ENCODE measurements around the gene FAM111B. TPM values are rescaled to one million over a fixed set of nuclear protein-coding genes. Genes with fewer than 3 reads are reported as not detected.

FAM111B gene
- polyA plus RNA-seq, 1 donor (not counting 4 experiments of a cell fraction or from before 2014, with no cell fraction given): 5.3 TPM

DNA sequence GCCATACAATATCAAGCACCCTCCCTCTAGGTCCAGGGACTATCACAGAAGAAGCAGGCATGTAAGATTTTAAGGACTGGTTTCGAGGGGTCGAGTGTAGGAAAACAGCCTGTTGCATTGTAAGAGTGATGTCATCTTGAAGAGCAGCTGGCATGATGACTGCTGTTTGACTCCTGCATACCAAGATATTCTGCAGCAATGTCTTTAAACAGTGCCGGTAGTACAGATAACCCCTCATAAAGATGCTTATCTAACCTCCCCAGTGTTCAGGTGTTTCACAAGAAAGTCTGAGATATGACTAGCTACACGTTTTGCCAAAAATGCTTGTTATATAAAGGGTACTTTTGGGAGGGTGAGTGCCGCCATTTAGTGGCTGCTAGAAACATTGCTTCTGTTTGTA, 47.6 kb downstream of the FAM111B start:
- H3K27ac ChIP-seq (ENCODE audit: control insufficient read depth, insufficient read depth, low read length): no peak overlapping the region
- no peaks in the 10 kb centered on the region for H3K27me3 ChIP-seq (ENCODE audit: control insufficient read depth, extremely low read depth, insufficient read depth, low read length)
- no peak for TF ChIP-seq EZH2 (IDR thresholded peaks at IDR 0.05; ENCODE audit: low read length)
- TF ChIP-seq CTCF (optimal IDR thresholded peaks at IDR 0.05 in 1 of 3, IDR thresholded peaks at IDR 0.05 in 1 of 3, conservative IDR thresholded peaks at IDR 0.05 in 1 of 3; ENCODE audit: extremely low read depth in 1 of 3, insufficient read depth in 2 of 3, low read length in 3 of 3): no peak
- peaks cover 0 to 3% of the 10 kb centered on the region in 2 experiments for H3K36me3 ChIP-seq (ENCODE audit: control insufficient read depth in 2 of 2, extremely low read depth in 1 of 2, insufficient read depth in 2 of 2, low read length in 2 of 2)
- no peaks in the 10 kb centered on the region for H3K9me1 ChIP-seq (ENCODE audit: control insufficient read depth, extremely low read depth, insufficient read depth, low read length)
- H2AFZ ChIP-seq (ENCODE audit: control insufficient read depth, low read length): no peak overlapping the region
- DNase-seq (ENCODE audit: low read depth, low spot score) (no peak), FAIRE-seq (no peak)
- no peaks in the 10 kb centered on the region for H3K4me1 ChIP-seq (ENCODE audit: control insufficient read depth, extremely low read depth, insufficient read depth, low read length)
- no peaks in the 10 kb centered on the region for H4K20me1 ChIP-seq (ENCODE audit: control insufficient read depth, extremely low read depth, insufficient read depth, low read length)
- dilution Hi-C loops (cut with MboI; ENCODE audit: extremely low pct_ligation_motif_present, low sequenced_read_pairs): loop anchor here (10.0 kb wide), 1 partner anchor 550 kb away; no protein-coding TSS in a partner anchor
- H3K9me3 ChIP-seq (ENCODE audit: control insufficient read depth, low read depth, low read length): no peaks in the 10 kb centered on the region
- H3K79me2 ChIP-seq (ENCODE audit: control insufficient read depth, insufficient read depth, low read length): no peaks in the 10 kb centered on the region
- no peak overlapping the region for H3K9ac ChIP-seq (ENCODE audit: control insufficient read depth, extremely low read depth, insufficient read depth, low read length)
- H3K4me3 ChIP-seq (ENCODE audit: control insufficient read depth in 2 of 3, extremely low read depth in 1 of 3, insufficient read depth in 2 of 3, low read depth in 1 of 3, low read length in 3 of 3): no peak overlapping the region
- H3K4me2 ChIP-seq (ENCODE audit: control insufficient read depth, extremely low read depth, insufficient read depth, low read depth, low read length): no peak overlapping the region

DNA sequence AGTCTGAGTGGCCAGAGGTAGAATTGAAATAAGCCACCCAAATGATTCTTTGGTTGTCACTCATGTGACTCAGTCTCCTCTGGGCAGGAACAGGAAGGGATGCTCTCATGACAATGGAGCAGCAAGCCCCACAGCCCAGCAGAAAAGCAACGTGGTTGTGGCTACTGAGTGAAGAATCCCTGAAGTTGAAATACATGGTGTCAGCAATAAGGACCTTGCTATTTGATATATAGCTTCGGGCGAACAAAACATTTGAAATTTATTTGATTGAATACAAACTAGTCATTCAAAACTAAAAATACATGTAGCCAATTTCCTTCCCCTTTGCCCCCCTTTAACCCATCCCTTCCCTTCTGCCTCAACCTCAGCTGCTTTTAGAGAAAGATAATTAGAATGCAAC, 50.4 kb downstream of the FAM111B start:
- dilution Hi-C loops (cut with MboI; ENCODE audit: extremely low pct_ligation_motif_present, low sequenced_read_pairs): loop anchor here (10.0 kb wide), 1 partner anchor 553 kb away; no protein-coding TSS in a partner anchor
- no peak overlapping the region for H3K4me3 ChIP-seq (ENCODE audit: control insufficient read depth in 2 of 3, extremely low read depth in 1 of 3, insufficient read depth in 2 of 3, low read depth in 1 of 3, low read length in 3 of 3)
- no peak for DNase-seq (ENCODE audit: low read depth, low spot score)

More for the DNA sequence above, 50.4 kb downstream of the FAM111B start:
- no peaks in the 10 kb centered on the region for H4K20me1 ChIP-seq (ENCODE audit: control insufficient read depth, extremely low read depth, insufficient read depth, low read length)
- no peak overlapping the region for H2AFZ ChIP-seq (ENCODE audit: control insufficient read depth, low read length)
- H3K27ac ChIP-seq (ENCODE audit: control insufficient read depth, insufficient read depth, low read length): no peak overlapping the region
- H3K9ac ChIP-seq (ENCODE audit: control insufficient read depth, extremely low read depth, insufficient read depth, low read length): no peak overlapping the region
- no peaks in the 10 kb centered on the region for H3K9me3 ChIP-seq (ENCODE audit: control insufficient read depth, low read depth, low read length)
- no peaks in the 10 kb centered on the region for H3K9me1 ChIP-seq (ENCODE audit: control insufficient read depth, extremely low read depth, insufficient read depth, low read length)
- no peaks in the 10 kb centered on the region for H3K79me2 ChIP-seq (ENCODE audit: control insufficient read depth, insufficient read depth, low read length)
- H3K36me3 ChIP-seq (ENCODE audit: control insufficient read depth in 2 of 2, extremely low read depth in 1 of 2, insufficient read depth in 2 of 2, low read length in 2 of 2): no peaks in the 10 kb centered on the region
- H3K4me2 ChIP-seq (ENCODE audit: control insufficient read depth, extremely low read depth, insufficient read depth, low read depth, low read length): no peak overlapping the region
- no peak for FAIRE-seq
- TF ChIP-seq CTCF (optimal IDR thresholded peaks at IDR 0.05 in 1 of 3, IDR thresholded peaks at IDR 0.05 in 1 of 3, conservative IDR thresholded peaks at IDR 0.05 in 1 of 3; ENCODE audit: extremely low read depth in 1 of 3, insufficient read depth in 2 of 3, low read length in 3 of 3) (no peak), EZH2 (IDR thresholded peaks at IDR 0.05; ENCODE audit: low read length) (no peak)
- H3K4me1 ChIP-seq (ENCODE audit: control insufficient read depth, extremely low read depth, insufficient read depth, low read length): no peaks in the 10 kb centered on the region
- H3K27me3 ChIP-seq (ENCODE audit: control insufficient read depth, extremely low read depth, insufficient read depth, low read length): no peaks in the 10 kb centered on the region
